CMK (cell line): ENCODE data around the gene C14orf119.
"Not testable (repeated sequence)": the region's sequence is repeated elsewhere in the genome, so short reads cannot be mapped to it uniquely, and the experiment has no call there.

Experiments used
- DNase-seq: peaks from one replicate; pipeline ENCODE4 v3.0.0-alpha.2; 2010; ENCODE audit warnings: low read depth

The C14orf119 gene

GRCh38 chr14:23089498-23090253 lies 5.6 kb upstream of the C14orf119 start:
- DNase-seq = no peak

DNA sequence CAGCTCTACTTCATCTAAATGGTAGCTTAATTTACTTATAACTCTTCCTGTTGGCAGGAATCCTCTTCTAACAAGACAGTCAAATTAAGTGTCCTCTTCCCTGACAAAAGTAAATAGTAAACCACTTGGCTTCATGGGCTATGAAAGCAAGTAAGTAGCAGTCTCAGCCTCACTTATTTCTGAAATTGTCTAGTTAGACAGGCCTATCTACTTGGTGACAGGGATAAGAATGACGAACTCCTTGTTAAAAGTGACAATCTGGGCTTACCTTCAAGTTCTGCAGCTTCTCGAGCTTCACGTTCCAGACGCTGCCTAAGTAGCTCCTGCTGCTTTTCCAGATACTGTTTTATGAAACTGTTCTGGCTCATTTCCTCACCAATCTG lies 5.1 kb upstream of the C14orf119 start:
- no peak for DNase-seq

GRCh38 chr14:23091294-23092225 lies 3.7 kb upstream of the C14orf119 start:
- no peak for DNase-seq

GRCh38 chr14:23093104-23093503 lies 2.2 kb upstream of the C14orf119 start:
- no peak for DNase-seq

GRCh38 chr14:23093526-23093925 lies 1.8 kb upstream of the C14orf119 start:
- DNase-seq = no peak

GRCh38 chr14:23093991-23094665 lies 1.2 kb upstream of the C14orf119 start:
- no peak for DNase-seq

GRCh38 chr14:23094666-23095195 lies 574 bp upstream of the C14orf119 start, which contains the start of gene ACIN1:
Gene ACIN1, minus strand, starts transcription at chr14:23095136. Its CDS starts 24 bp downstream, at chr14:23095112.
- peak; percentile 79 for DNase-seq

DNA sequence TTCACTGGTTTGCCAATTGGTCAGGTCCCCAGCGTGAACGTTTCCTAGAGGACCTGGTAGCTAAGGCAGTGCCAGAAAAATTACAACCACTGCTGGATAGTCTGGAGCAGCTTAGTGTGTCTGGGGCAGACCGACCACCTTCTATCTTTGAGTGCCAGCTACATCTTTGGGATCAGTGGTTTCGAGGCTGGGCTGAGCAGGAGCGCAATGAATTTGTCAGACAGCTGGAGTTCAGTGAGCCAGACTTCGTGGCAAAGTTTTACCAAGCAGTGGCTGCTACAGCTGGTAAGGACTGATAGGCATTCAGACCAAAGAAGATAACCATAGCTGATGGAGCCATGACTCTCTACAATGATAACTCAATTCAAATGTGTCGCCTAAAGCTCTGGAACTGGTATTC lies 2.5 kb downstream of the C14orf119 start:
- DNase-seq = no peak

- no peak for DNase-seq
Measured at GRCh38 chr14:23099212-23099861, 4.0 kb downstream of the C14orf119 start.

DNA sequence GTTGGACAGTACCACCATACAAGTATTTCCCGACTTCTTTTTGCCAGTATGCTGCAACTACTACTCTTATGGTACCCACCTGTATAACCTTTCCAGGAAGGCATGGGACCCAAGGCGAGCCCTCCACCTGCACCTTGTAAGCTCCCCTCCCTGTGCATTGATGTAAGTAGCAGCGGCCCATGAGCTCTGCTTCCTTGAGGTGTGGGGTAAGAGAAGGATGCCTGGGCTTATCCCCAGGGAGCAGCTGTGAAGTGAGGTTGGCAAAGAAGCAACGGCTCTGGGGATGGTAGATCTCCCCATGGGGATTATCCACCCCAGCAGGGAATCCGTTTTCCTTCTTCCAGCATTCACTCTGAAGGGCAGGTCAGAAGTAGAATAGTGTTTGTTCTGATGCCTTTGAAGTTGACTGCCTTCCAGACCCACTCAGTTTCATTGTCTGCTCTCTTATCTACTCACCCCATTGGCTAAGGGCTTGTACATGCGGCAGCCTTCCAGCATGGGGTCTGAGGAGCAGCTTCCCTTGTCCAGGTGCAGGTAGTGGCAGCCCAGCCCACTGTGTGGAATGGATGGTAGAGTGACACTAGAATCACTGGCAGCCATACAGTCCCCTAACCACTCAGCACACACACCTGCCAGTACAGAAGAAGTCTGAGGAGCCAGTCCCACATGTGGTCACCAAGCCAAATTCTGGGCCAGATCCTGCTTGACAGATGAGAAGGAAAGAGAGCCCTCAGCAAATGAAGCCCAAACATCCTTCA lies 6.1 kb downstream of the C14orf119 start:
- DNase-seq = no peak

GRCh38 chr14:23101986-23102625 lies 6.8 kb downstream of the C14orf119 start:
- no peak for DNase-seq

GRCh38 chr14:23102801-23103200 lies 7.5 kb downstream of the C14orf119 start:
- DNase-seq = no peak

- no peak for DNase-seq
Measured at GRCh38 chr14:23103581-23103980, 8.3 kb downstream of the C14orf119 start.

- DNase-seq = no peak
Measured at GRCh38 chr14:23104070-23104590, 8.8 kb downstream of the C14orf119 start.

GRCh38 chr14:23104591-23105347 lies 9.5 kb downstream of the C14orf119 start, which contains the start of gene CIROP:
Gene CIROP, minus strand, starts transcription at chr14:23104989. Its CDS starts 69 bp downstream, at chr14:23104920.
- DNase-seq = no peak

GRCh38 chr14:23105348-23105824 lies 10.1 kb downstream of the C14orf119 start:
- no peak for DNase-seq

DNA sequence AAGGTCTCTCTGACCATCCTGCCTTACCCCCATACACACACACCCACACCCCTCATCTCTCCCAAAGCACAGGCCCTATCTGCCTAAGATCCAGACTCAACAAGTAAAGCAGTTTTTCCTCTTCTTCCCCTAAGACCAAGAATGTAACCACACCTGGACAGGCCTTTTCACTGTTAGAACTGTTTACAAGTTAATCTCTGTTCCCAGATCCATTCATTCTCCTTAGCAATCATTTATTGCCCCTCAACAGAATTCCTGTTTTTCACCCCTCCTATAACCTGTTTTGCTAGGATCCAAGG lies 11.4 kb downstream of the C14orf119 start:
- DNase-seq = no peak

DNA sequence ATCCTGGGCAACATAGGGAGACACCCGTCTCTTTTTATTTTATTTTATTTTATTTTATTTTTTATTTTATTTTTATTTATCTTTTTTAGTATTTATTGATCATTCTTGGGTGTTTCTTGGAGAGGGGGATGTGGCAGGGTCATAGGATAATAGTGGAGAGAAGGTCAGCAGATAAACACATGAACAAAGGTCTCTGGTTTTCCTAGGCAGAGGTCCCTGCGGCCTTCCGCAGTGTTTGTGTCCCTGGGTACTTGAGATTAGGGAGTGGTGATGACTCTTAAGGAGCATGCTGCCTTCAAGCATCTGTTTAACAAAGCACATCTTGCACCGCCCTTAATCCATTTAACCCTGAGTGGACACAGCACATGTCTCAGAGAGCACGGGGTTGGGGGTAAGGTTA lies 12.3 kb downstream of the C14orf119 start:
- DNase-seq = not testable (repeated sequence)

DNA sequence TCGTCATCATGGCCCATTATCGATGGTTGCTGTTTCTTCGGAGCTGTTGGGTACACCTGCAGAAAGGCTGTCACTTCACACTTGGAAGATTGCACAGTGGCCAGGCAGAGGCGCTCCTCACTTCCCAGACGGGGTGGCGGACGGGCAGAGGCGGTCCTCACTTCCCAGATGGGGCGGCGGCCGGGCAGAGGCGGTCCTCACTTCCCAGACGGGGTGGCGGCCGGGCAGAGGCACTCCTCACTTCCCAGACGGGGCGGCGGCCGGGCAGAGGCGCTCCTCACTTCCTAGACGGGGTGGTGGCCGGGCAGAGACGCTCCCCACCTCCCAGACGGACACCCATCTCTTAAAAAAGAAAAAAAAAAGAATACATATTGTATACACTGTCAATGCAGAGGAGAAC lies 12.9 kb downstream of the C14orf119 start:
- DNase-seq = not testable (repeated sequence)
